Measurements from ENCODE around the gene TMEM260. TPM values are rescaled to one million over a fixed set of nuclear protein-coding genes. Genes with fewer than 3 reads are reported as not detected.

The TMEM260 gene
- polyA plus RNA-seq, 3 donors, result 7.5 to 8.8 (median 8.3) TPM

- Histone ChIP-seq H3K36me3 (replicated peaks in 1 of 2; ENCODE audit: control insufficient read depth in 1 of 2, insufficient read depth in 2 of 2, low read length in 2 of 2) (no peaks in the 10 kb centered on the region), H3K27ac (ENCODE audit: low read depth in 1 of 2, low read length in 2 of 2) (no peak overlapping the region), H4K20me1 (ENCODE audit: insufficient read depth, low read length) (no peaks in the 10 kb centered on the region), H3K27me3 (ENCODE audit: control insufficient read depth in 2 of 2, insufficient read depth in 2 of 2, low read length in 2 of 2) (peaks cover 0 to 4% of the 10 kb centered on the region in 2 donors), H2AFZ (ENCODE audit: insufficient read depth, low read depth, low read length, poor library complexity, severe bottlenecking) (no peak overlapping the region), H3K4me3 (replicated peaks in 1 of 3; ENCODE audit: low read depth in 2 of 3, low read length in 3 of 3) (no peak overlapping the region), H3K9ac (ENCODE audit: insufficient read depth, low read length, poor library complexity, severe bottlenecking) (no peak overlapping the region), H3K9me3 (replicated peaks in 1 of 2; ENCODE audit: control insufficient read depth in 1 of 2, insufficient read depth in 1 of 2, low read length in 2 of 2) (no peaks in the 10 kb centered on the region), H3K79me2 (ENCODE audit: insufficient read depth, low read length) (no peaks in the 10 kb centered on the region), H3K4me1 (ENCODE audit: control insufficient read depth in 1 of 2, insufficient read depth in 2 of 2, low read length in 2 of 2) (no peaks in the 10 kb centered on the region), H3K4me2 (replicated peaks; ENCODE audit: extremely low read depth, low read length, poor library complexity, severe bottlenecking) (no peak overlapping the region)
- H3K4me3 Mint-ChIP-seq, result no peak overlapping the region
- no peaks in the 10 kb centered on the region for H3K36me3 Mint-ChIP-seq
- peaks cover 8 to 16% (median 12%) of the 10 kb centered on the region in 3 donors for H3K27me3 Mint-ChIP-seq (ENCODE audit: low read depth in 3 of 3)
- TF ChIP-seq CTCF (IDR thresholded peaks at IDR 0.05), result no peak
- H3K4me1 Mint-ChIP-seq, result no peaks in the 10 kb centered on the region
- no peak for DNase-seq
- intact Hi-C loops (cut with micrococcal nuclease), result no loop called here
- peaks cover 0 to 5% (median 2%) of the 10 kb centered on the region in 7 donors for H3K9me3 Mint-ChIP-seq
- no peak overlapping the region for H3K27ac Mint-ChIP-seq
Observed at GRCh38 chr14:56569174-56569573, 10.4 kb upstream of the TMEM260 start.

DNA sequence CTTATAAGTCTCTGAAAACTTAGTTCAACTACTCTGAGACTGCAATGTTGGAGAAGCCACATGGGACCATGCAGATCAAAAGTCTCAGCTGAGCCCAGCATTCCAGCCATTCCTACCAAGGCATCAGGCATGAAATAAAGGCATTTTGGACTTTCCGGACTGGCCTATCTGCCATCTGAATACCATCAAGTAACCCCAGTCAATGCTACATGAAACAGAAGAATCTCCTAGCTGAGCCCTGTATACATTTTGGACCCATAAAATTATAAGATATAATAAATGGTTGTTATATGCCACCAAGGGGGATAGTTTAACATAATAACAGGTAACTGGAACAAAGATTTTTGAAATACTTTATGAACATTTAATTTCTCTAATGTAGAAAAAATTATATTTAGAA is 9.3 kb upstream of the TMEM260 start:
- no peak overlapping the region for H3K4me3 Mint-ChIP-seq
- peaks cover 10 to 16% (median 16%) of the 10 kb centered on the region in 3 donors for H3K27me3 Mint-ChIP-seq (ENCODE audit: low read depth in 3 of 3)
- intact Hi-C loops (cut with micrococcal nuclease), result no loop called here
- H3K4me2 ChIP-seq (replicated peaks; ENCODE audit: extremely low read depth, low read length, poor library complexity, severe bottlenecking), result no peak overlapping the region
- H3K36me3 Mint-ChIP-seq, result no peaks in the 10 kb centered on the region
- no peak for DNase-seq
- no peaks in the 10 kb centered on the region for H3K36me3 ChIP-seq (replicated peaks in 1 of 2; ENCODE audit: control insufficient read depth in 1 of 2, insufficient read depth in 2 of 2, low read length in 2 of 2)
- H3K4me3 ChIP-seq (replicated peaks in 1 of 3; ENCODE audit: low read depth in 2 of 3, low read length in 3 of 3), result no peak overlapping the region
- H3K9ac ChIP-seq (ENCODE audit: insufficient read depth, low read length, poor library complexity, severe bottlenecking), result no peak overlapping the region
- peaks cover 0 to 4% of the 10 kb centered on the region in 2 donors for H3K27me3 ChIP-seq (ENCODE audit: control insufficient read depth in 2 of 2, insufficient read depth in 2 of 2, low read length in 2 of 2)
- H4K20me1 ChIP-seq (ENCODE audit: insufficient read depth, low read length), result no peaks in the 10 kb centered on the region
- H3K27ac ChIP-seq (ENCODE audit: low read depth in 1 of 2, low read length in 2 of 2), result no peak overlapping the region
- H3K27ac Mint-ChIP-seq, result no peak overlapping the region
- no peaks in the 10 kb centered on the region for H3K79me2 ChIP-seq (ENCODE audit: insufficient read depth, low read length)
- no peak for TF ChIP-seq CTCF (IDR thresholded peaks at IDR 0.05)
- no peak overlapping the region for H2AFZ ChIP-seq (ENCODE audit: insufficient read depth, low read depth, low read length, poor library complexity, severe bottlenecking)
- no peaks in the 10 kb centered on the region for H3K4me1 Mint-ChIP-seq
- H3K9me3 Mint-ChIP-seq, result peaks cover 0 to 5% (median 2%) of the 10 kb centered on the region in 7 donors
- WGBS (ENCODE audit: insufficient coverage), result no CpG with 5 or more reads among the region's 1 CpG
- no peaks in the 10 kb centered on the region for H3K4me1 ChIP-seq (ENCODE audit: control insufficient read depth in 1 of 2, insufficient read depth in 2 of 2, low read length in 2 of 2)
- no peaks in the 10 kb centered on the region for H3K9me3 ChIP-seq (replicated peaks in 1 of 2; ENCODE audit: control insufficient read depth in 1 of 2, insufficient read depth in 1 of 2, low read length in 2 of 2)

Data from CD14-positive monocyte (primary cell).